Loucy (cell line): Measurements from ENCODE around the gene GORAB.

ENCODE experiments used
- CTCF ChIP-seq: fragments of 200-600 bp; sonication (generic); conservative IDR thresholded peaks from 2 replicates; pipeline ENCODE4 v1.5.1; 2014; ENCODE audit warnings: mild to moderate bottlenecking, antibody characterized with exemption, low read length
- EZH2phosphoT487 ChIP-seq: fragments of 200-600 bp; IDR thresholded peaks from 2 replicates; pipeline ENCODE4 v1.6.1; 2018; ENCODE audit warnings: antibody characterized with exemption, mild to moderate bottlenecking, moderate library complexity, borderline replicate concordance

GRCh38 chr1:170592591-170593111, 60.7 kb downstream of the GORAB start:
- no peak for TF ChIP-seq CTCF
- no peak for TF ChIP-seq EZH2phosphoT487
